Lung (tissue), 12 donors: ENCODE measurements around the gene B4GALNT4. TPM values are rescaled to one million over a fixed set of nuclear protein-coding genes. Genes with fewer than 3 reads are reported as not detected.

Experiments
- ATAC-seq: fragments of 200-7000 bp; cut with Tn5 transposase; one replicate; pipeline ENCODE4 v1.9.1; 2020; ENCODE audit warnings: moderate number of reproducible peaks; ENCODE audit not compliant: insufficient read depth, low FRiP score
- DNase-seq, 3 donors: peaks; one replicate each; pipeline ENCODE4 v3.0.0-alpha.2; 2013 to 2017
- H3K27ac ChIP-seq, 2 donors: one replicate each; pipeline ENCODE4 v1.5.1; 2013; ENCODE audit warnings: mild to moderate bottlenecking in 2 of 2, moderate library complexity in 2 of 2, control low read depth in 1 of 2, inconsistent platforms in 1 of 2, low read depth in 1 of 2, low read length in 1 of 2
- H3K27me3 ChIP-seq, 3 donors: one replicate each; pipeline ENCODE4 v1.5.1; 2013; ENCODE audit warnings: low read length in 2 of 3; ENCODE audit not compliant: control insufficient read depth in 3 of 3, insufficient read depth in 3 of 3
- H3K36me3 ChIP-seq, 4 donors: one replicate each; pipeline ENCODE4 v1.5.1; 2013; ENCODE audit warnings: low read length in 4 of 4, mild to moderate bottlenecking in 1 of 4, moderate library complexity in 1 of 4; ENCODE audit not compliant: control insufficient read depth in 4 of 4, insufficient read depth in 4 of 4
- H3K4me1 ChIP-seq, 5 donors: one replicate each; pipeline ENCODE4 v1.5.1; 2013; ENCODE audit warnings: low read length in 5 of 5, mild to moderate bottlenecking in 2 of 5, moderate library complexity in 1 of 5; ENCODE audit not compliant: control insufficient read depth in 5 of 5, insufficient read depth in 5 of 5
- H3K4me3 ChIP-seq: one replicate; pipeline ENCODE4 v1.5.1; 2013; ENCODE audit warnings: mild to moderate bottlenecking, control low read depth, moderate library complexity
- H3K9ac ChIP-seq, 2 donors: one replicate each; pipeline ENCODE4 v1.5.1; 2013; ENCODE audit warnings: low read length in 2 of 2, control low read depth in 1 of 2; ENCODE audit not compliant: insufficient read depth in 1 of 2
- H3K9me3 ChIP-seq, 4 donors: one replicate each; pipeline ENCODE4 v1.5.1; 2013; ENCODE audit warnings: low read length in 3 of 4, mild to moderate bottlenecking in 1 of 4, moderate library complexity in 1 of 4; ENCODE audit not compliant: control insufficient read depth in 4 of 4, insufficient read depth in 3 of 4
- WGBS, 2 donors: extraction: QIAGEN DNeasy Blood & Tissue Kit; methylation state at CpG; one replicate each; pipeline ENCODE4 v1.1.7; 2013; 5-methylcytosine and 5-hydroxymethylcytosine counted together
- polyA plus RNA-seq, 2 donors: library from polyadenylated mRNA; stranded (reverse); fragments of 200-250 nt; gene quantifications; one replicate each; pipeline ENCODE4 v1.2.1, GENCODE V29; 2013
- total RNA-seq, 2 donors: library from RNA; depleted of rRNA in 1 of 2; stranded (reverse); fragments of >200 nt in 1 of 2; gene quantifications; one replicate each; pipeline ENCODE4 v1.2.1, GENCODE V29; 2014 to 2021
- TF ChIP-seq, protein P1 (sequence below): IDR thresholded peaks from 2 replicates; pipeline ENCODE4 v1.5.1; 2012; ENCODE audit warnings: mild to moderate bottlenecking; ENCODE audit errors: control extremely low read depth, extremely low read depth
- donor health status: control.
- donor health status: control.
- donor health status: Bipolar disorder and iron deficiency.
- donor health status: healthy.
- donor health status: DM: yes; HTN: yes; CAD: no.

The B4GALNT4 gene
- total and polyA plus RNA-seq, 4 donors = 1.4 to 6.8 (median 3.3) TPM

DNA sequence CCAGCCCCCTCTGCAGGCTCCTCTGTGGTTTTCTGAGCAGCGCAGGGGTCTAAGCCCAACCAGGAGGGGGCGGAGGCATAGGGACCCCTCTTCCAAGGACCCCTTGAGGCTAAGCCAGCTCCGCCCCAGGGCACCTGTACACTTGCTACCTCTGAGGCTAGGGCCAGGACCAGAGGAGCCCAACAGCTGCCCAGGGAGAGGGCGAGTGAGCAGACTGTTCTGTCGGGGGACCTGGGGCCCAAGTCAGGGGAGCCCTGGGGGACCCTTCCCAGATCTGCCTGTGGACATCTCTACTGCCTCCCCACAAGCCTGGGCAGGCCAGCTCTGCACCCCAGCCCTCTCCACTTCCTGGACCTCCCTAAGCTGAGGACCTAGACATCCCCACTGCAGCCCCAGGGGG, 1.8 kb downstream of the B4GALNT4 start:
- peaks cover 0 to 3% (median 0%) of the 10 kb centered on the region in 3 donors for H3K27me3 ChIP-seq
- 85 to 88% methylated on average over 5 of the region's 5 CpGs for WGBS, 2 donors
- ATAC-seq = no peak

DNA sequence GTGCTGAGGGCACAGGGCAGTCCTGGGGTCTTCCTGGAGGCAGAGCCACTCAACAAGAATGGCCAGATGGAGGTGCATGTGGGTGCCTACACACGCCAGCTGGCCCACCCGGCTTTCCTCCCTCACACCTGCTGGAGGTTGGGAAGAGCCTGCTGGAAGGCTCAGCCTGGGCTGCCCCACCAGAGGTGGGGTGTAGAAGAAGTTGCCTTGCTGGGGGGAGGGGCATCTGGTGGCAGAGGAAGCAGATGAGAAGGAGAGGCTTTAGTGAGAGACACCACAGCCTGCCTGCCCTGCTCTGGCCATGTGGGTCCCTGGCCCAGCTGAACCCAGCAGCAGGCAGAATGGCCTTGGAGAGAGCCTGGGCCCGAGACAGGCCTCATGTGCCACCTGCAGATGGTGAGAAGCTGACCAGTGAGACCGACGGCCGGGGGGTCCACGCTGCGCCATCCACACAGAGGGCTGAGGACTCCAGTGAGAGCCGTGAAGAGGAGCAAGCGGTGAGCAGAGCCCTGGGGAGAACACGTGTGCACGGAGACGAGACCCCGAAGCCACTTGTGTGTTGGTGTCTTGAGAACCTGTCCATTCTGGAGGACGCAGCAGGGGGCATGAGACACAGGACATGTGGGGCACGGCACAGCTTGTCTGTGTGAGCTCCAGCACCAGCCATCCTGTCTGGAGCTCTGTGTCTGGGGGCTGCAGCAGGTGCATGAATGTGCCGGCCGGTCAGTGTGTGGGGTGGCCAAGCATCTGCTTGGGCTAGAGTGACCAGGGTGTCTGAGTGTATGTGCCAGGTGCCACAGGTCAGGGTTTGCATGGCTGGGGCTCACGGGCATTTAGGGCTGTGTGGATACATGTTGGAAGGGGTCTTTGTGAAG, 2.7 kb downstream of the B4GALNT4 start:
- no peak overlapping the region for H3K27ac ChIP-seq
- ATAC-seq = no peak
- H3K36me3 ChIP-seq = peaks cover 0 to 2% (median 0%) of the 10 kb centered on the region in 4 donors
- no peaks in the 10 kb centered on the region for H3K9me3 ChIP-seq
- 88 to 93% methylated on average over 19 of the region's 19 CpGs for WGBS, 2 donors
- TF ChIP-seq, protein P1, sequence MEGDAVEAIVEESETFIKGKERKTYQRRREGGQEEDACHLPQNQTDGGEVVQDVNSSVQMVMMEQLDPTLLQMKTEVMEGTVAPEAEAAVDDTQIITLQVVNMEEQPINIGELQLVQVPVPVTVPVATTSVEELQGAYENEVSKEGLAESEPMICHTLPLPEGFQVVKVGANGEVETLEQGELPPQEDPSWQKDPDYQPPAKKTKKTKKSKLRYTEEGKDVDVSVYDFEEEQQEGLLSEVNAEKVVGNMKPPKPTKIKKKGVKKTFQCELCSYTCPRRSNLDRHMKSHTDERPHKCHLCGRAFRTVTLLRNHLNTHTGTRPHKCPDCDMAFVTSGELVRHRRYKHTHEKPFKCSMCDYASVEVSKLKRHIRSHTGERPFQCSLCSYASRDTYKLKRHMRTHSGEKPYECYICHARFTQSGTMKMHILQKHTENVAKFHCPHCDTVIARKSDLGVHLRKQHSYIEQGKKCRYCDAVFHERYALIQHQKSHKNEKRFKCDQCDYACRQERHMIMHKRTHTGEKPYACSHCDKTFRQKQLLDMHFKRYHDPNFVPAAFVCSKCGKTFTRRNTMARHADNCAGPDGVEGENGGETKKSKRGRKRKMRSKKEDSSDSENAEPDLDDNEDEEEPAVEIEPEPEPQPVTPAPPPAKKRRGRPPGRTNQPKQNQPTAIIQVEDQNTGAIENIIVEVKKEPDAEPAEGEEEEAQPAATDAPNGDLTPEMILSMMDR = no peak
- no peaks in the 10 kb centered on the region for H3K27me3 ChIP-seq
- H3K4me1 ChIP-seq = peaks cover 0 to 20% (median 0%) of the 10 kb centered on the region in 5 donors
- H3K4me3 ChIP-seq = no peak overlapping the region
- no peak for DNase-seq
- no peak overlapping the region for H3K9ac ChIP-seq

More for the DNA sequence above, 1.8 kb downstream of the B4GALNT4 start:
- Histone ChIP-seq H3K9me3 (no peaks in the 10 kb centered on the region), H3K27ac (no peak overlapping the region), H3K36me3 (peaks cover 0 to 2% (median 0%) of the 10 kb centered on the region in 4 donors), H3K9ac (no peak overlapping the region), H3K4me3 (no peak overlapping the region), H3K4me1 (peaks cover 0 to 20% (median 0%) of the 10 kb centered on the region in 5 donors)
- TF ChIP-seq, protein P1 = no peak
- no peak for DNase-seq

DNA sequence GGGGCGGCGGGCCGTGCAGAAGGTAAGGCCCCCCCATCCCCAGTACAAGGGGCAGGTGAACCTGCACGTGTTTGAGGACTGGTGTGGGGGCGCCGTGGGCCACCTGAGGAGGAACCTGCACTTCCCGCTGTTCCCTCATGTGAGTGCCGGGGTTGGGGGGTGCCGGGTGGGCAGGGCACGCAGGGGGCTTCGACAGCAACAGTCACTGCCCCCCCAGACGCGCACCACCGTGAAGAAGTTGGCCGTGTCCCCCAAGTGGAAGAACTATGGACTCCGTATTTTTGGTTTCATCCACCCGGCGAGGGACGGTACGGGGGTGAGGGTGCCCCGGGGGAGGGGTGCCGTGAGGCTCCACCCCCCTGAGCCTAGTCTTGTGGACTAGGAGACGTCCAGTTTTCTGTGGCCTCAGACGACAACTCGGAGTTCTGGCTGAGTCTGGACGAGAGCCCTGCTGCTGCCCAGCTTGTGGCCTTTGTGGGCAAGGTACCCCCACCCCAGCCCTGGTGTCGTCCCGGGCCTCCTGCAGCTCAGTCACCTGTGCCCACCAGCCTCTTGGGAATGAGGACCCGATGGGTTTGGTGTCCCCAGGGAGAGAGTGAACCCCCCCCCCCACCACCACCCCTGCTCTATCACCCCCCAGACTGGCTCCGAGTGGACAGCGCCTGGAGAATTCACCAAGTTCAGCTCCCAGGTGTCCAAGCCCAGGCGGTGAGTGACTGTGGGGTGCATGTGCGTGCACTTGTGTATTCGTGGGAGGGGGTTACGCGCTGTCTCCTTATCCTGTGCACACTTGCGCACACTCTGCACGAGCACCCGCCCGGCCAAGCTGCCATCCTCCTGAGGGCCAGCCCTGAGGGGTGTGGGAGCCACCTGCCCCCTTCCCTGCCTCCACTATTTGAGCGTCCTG, 3.8 kb downstream of the B4GALNT4 start:
- Histone ChIP-seq H3K4me3 (no peak overlapping the region), H3K4me1 (peaks cover 0 to 18% (median 0%) of the 10 kb centered on the region in 5 donors), H3K36me3 (peaks cover 0 to 2% (median 0%) of the 10 kb centered on the region in 4 donors), H3K27me3 (no peaks in the 10 kb centered on the region), H3K9ac (no peak overlapping the region), H3K9me3 (no peaks in the 10 kb centered on the region), H3K27ac (no peak overlapping the region)
- TF ChIP-seq, protein P1 = no peak
- no peak for ATAC-seq
- DNase-seq = no peak
- WGBS, 2 donors = 90 to 92% methylated on average over 41 of the region's 41 CpGs
